Activated CD4-positive, alpha-beta T cell treated with anti-CD3 and anti-CD28 coated beads, Interleukin-2, Interleukin-6, amounts not matched to agents 100 ng/mL and 50 ng/mL, durations not matched to agents 16 hours and 8 hours (primary cell): Measurements from ENCODE around the gene NACC2.
"Not testable (repeated sequence)": the region's sequence is repeated elsewhere in the genome, so short reads cannot be mapped to it uniquely, and the experiment has no call there.

ENCODE experiments used
- DNase-seq: peaks from one replicate; pipeline ENCODE4 v3.0.0-alpha.2; 2020

The NACC2 gene

DNA sequence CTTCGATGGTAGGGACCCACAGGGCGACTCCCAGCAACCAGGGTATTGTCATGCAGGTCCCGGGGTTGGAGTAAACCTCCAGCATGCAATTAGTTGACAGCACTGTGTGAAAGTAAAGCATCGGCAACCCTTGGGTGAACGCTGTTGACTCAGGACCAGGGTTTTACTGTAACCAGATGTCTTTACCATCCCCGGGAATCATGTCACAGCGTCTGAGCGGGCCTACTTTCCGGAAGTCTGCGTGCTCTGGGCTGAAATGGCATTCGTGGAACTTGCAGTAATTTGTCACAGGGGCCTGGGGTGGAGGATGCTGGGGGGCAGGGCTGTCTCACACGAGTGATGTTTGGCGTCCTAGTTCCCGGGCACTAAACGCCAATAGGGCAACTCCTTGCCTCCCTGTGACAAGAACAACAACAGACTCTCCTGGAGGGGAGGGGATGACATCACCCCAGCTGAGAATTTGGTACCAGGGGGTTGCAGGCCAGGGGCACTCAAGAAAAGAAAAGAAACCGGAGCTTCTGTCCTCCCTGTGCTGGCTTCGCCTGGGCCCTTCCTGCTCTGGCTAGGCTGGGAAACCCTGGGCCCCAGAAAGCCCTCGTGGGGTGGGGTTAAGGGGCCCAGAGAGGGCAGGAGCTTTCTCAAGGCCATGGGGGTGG lies 123.8 kb downstream of the NACC2 start:
- DNase-seq, result no peak

DNA sequence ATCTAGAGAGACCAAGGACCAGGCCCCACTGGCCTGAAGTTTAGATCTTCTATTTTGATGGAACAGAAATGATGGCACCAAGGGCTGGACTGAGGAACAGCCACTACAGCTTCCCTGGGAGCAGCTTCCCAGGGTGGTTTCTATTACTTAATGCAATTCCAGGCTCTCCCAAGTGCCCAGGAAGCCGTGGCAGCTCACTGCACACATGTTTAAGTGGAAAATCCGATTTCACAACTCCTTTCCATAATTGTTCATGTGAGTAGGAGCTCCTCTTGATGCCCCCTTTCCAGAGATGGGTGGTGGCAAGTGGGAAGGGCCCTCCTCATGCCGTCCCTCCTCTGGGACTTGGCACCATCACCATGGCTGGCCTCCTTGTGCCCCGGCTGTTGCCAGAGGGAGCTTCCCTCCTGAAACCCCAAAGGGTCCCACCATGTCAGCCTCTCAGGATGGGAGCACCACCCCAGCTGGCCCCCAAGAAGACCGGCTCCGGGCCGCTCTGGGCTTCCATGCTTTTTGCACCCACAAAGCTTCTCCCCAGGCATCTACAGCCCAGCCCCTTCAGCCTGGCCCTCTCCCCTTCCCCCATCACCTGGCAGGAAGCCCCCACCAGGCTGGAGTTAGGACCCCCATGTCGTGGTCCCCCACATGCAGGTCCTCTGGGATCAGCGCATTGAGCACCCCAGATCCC lies 124.8 kb downstream of the NACC2 start:
- no peak for DNase-seq

- no peak for DNase-seq
Observed at GRCh38 chr9:135969064-135969683, 125.9 kb downstream of the NACC2 start.

- no peak for DNase-seq
Observed at GRCh38 chr9:135968601-135969000, 126.5 kb downstream of the NACC2 start.

DNA sequence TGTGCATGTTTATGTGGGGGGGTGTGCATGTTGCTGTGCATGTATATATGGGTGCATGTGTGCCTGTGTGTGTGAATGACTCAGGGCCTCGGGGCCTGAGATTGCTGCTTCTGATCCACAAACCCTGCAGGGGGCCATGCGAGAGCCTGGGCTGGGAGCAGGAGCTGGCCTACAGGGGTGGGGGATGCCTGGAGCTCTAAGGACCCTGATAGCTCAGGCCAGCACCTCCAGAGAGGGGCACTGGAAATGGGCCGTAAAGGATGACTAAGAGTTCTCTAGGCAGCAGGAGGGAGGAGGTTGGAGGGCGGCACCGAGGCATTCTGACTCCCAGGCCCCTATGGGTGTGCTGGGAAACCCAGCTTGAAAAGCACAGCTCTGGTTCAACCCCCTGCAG lies 127.0 kb downstream of the NACC2 start:
- DNase-seq, result no peak

GRCh38 chr9:135966916-135967260 lies 128.2 kb downstream of the NACC2 start:
- not testable (repeated sequence) for DNase-seq

GRCh38 chr9:135965124-135965756 lies 129.8 kb downstream of the NACC2 start:
- no peak for DNase-seq

DNA sequence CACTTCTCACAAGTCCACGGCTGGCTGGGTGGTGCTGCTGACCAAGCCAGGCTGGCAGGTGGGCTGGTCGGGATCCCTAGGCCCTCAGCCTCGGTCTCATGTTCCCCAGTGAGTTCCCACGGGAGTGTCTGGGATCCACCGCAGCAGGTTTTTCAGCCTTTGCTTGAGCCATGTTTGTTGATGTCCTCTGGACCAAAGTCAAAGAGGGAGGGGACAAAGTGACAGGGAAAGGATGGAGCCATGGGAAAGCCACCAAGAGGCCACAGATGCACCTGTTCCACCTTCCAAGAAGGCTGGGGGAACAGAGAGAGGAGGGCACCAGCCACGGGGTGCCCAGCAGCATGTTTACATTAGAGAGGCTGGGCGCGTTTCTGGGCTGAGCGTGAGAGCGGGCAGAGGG lies 131.2 kb downstream of the NACC2 start:
- DNase-seq, result no peak

DNA sequence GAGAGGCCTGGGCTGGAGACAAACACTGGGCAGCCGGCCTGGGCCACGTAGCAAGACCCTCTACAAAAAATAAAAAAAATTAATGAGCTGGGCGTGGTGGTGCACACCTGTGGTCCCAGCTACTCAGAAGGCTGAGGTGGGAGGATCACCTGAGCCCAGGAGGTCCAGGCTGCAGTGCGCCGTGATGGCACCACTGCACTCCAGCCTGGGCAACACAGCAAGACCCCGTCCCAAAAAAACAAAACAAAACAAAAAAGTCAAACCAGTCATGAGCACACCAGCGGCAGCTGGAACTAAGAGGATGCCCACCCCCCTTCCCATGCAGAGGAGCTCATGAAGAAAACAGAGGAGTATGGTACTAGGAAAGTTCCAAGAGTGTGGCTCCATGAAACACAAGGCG lies 131.8 kb downstream of the NACC2 start:
- DNase-seq, result no peak

DNA sequence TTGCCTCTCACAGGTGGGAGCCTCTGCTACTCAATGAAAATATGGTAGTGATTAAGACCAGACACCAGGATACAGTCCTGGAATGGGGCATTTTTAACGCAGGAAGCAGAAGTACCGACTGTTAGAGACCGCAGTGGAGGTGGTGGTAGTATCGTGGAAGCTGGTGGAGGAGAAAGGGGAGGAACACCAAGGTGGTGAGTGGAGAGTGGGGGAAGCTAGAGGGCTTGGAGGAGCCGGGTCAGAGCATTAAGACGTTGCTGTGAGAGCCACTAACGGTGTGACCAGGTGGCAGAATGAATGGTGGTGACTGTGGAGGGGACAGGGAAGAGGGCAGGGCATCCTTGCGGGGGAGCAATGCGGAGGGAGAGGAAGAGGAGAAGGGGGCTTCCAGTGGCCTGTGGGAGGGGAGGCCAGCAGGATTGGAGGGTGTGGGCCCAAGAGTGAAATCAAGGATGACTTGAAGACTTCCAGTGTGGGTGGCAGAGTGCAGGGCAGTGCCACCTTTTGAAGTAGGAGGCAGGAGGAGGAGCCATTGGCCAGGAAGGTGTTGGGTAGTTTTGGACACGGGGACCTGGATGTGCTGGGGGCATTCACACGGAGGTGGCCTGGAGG lies 132.3 kb downstream of the NACC2 start:
- DNase-seq, result no peak

DNA sequence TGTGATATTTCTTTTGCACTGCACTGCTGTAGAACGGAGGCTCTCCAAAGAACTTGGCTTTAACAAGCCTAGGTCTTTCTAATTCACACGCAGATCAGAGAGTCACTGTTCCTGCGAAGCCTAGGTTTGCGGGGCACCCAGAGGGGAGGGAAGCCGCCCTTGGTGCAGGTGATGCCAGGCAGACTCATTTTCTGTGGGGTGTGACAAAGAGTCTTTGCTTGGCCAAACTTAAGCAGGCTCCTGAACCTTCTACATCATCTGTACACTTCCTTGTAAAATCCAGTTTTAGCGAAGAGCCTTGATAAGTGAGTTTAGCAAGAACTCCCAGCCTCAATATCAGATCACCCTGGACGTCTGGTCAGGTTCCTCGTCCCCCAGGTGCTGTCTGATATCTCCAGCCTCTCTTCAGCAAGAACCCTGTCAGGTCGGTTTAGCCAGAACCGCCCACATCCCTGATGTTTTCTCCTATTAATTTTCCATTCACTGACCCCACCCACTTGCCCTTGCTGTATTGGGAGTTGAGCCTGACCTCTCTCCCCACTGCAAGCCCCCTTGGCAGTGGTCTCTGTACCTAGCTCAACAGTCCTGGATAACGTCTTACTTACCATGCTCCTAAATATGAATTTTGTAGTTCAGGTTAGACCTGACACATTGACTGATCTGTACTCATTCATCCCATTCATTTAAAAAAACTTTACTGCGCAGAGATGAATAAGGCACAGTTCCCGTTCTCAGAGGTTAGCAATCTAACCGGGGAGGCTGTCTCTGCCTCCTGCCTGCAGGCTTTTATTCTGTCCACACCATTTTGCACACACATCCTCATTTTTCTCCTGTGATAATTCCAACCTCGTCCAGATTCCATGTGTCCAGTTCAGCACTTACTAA lies 133.0 kb downstream of the NACC2 start:
- no peak for DNase-seq

- DNase-seq, result peak; percentile 97
Observed at GRCh38 chr9:135961277-135961715, 133.8 kb downstream of the NACC2 start, which contains the start of gene UBAC1. TSS of gene UBAC1 (minus strand) at chr9:135961373. CDS start at chr9:135961162, 211 bp downstream.

- DNase-seq, result no peak
Observed at GRCh38 chr9:135960411-135961276, 134.4 kb downstream of the NACC2 start.

DNA sequence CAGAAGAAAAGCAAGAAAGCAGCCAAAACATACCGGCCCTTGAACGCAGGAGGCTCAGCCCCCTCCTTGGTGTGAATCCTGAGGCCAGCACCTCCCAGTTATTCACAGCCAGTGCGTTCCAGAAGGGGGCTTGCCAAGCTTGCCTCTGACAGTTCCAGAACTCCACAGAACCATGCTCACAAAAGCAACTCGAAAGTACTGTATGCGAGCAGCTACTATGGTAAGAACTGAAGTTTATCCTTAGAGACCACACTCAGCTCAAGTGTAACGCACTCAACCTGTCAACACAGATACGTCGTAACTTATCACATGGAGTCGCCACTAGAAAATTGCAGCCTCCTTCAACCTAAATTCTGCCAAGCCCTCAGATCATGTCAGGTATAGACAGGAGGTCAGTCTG lies 135.3 kb downstream of the NACC2 start:
- no peak for DNase-seq

- DNase-seq, result no peak
Observed at GRCh38 chr9:135958485-135958884, 136.6 kb downstream of the NACC2 start.

DNA sequence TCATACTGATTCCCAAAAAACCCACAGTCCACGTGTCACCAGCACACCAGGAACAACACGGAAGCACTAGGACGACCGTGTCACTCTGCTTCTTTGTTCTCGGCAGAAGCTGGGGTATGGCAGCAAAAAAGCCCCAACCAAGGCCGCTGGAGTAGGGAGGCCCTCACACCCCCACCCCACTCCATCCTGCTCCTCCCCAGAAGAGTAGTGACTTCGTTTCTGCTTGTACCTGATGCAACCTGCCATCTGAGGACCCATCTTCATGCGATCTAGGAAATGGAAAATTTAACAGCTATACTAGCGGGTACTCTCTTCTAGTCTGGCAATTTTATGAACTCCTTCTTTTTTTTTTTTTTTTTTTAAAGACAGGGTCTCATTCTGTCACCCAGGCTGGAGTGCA lies 137.7 kb downstream of the NACC2 start:
- no peak for DNase-seq

GRCh38 chr9:135956802-135957174 lies 138.3 kb downstream of the NACC2 start:
- no peak for DNase-seq
